Suprapubic skin (tissue), 4 donors: Measurements from ENCODE around the gene PTPN1. TPM values are rescaled to one million over a fixed set of nuclear protein-coding genes. Genes with fewer than 3 reads are reported as not detected.

Source experiments
- DNase-seq, 2 donors: peaks; one replicate each; pipeline ENCODE4 v3.0.0-alpha.2; 2019; ENCODE audit warnings: low spot score in 2 of 2
- H3K27ac ChIP-seq: fragments of 200-600 bp; sonication (generic); one replicate; pipeline ENCODE4 v1.5.1; 2019
- H3K27me3 ChIP-seq: fragments of 200-600 bp; sonication (generic); one replicate; pipeline ENCODE4 v1.5.1; 2019
- H3K36me3 ChIP-seq: fragments of 200-600 bp; sonication (generic); one replicate; pipeline ENCODE4 v1.5.1; 2019
- H3K4me1 ChIP-seq: fragments of 200-600 bp; sonication (generic); one replicate; pipeline ENCODE4 v1.5.1; 2019
- H3K4me3 ChIP-seq: fragments of 200-600 bp; sonication (generic); one replicate; pipeline ENCODE4 v1.5.1; 2019; ENCODE audit warnings: mild to moderate bottlenecking
- H3K9me3 ChIP-seq: fragments of 200-600 bp; sonication (generic); one replicate; pipeline ENCODE4 v1.5.1; 2019
- EP300 ChIP-seq: sonication (generic); formaldehyde crosslinking; IDR thresholded peaks from one replicate; pipeline ENCODE4 v1.6.1; 2017; ENCODE audit warnings: antibody characterized with exemption
- POLR2A ChIP-seq, 2 donors: fragments of 450-650 bp; IDR thresholded peaks; one replicate each; pipeline ENCODE4 v1.6.1; 2017; ENCODE audit warnings: antibody characterized with exemption in 2 of 2, mild to moderate bottlenecking in 2 of 2, moderate library complexity in 2 of 2
- POLR2AphosphoS5 ChIP-seq, 3 donors: sonication (generic); formaldehyde crosslinking; IDR thresholded peaks; one replicate each; pipeline ENCODE4 v1.6.1; 2017; ENCODE audit warnings: antibody characterized with exemption in 3 of 3
- WGBS: methylation state at CpG from one replicate; pipeline ENCODE4 v1.1.5; 2018; 5-methylcytosine and 5-hydroxymethylcytosine counted together
- total RNA-seq, 4 donors: library from RNA; depleted of rRNA; stranded (reverse); fragments of >200 nt; gene quantifications; one replicate each; pipeline ENCODE4 v1.1.0, GENCODE V29; 2016
- TF ChIP-seq, protein P1 (sequence below), 2 donors: fragments of 200-600 bp in 1 of 2; fragments of 450-650 bp in 1 of 2; sonication (generic) in 1 of 2; IDR thresholded peaks; one replicate each; pipeline ENCODE4 v1.5.1; 2016 to 2019; ENCODE audit warnings: antibody characterized with exemption in 2 of 2, mild to moderate bottlenecking in 1 of 2, moderate library complexity in 1 of 2

PTPN1 gene
- total RNA-seq, 4 donors from 2014 or later: 33.4 to 40.9 (median 36.2) TPM

- Histone ChIP-seq H3K27me3 (peaks cover 10% of the 10 kb centered on the region), H3K27ac (no peak overlapping the region), H3K9me3 (no peaks in the 10 kb centered on the region), H3K36me3 (no peaks in the 10 kb centered on the region), H3K4me1 (no peaks in the 10 kb centered on the region), H3K4me3 (no peak overlapping the region)
- TF ChIP-seq POLR2AphosphoS5 (IDR thresholded peaks at IDR 0.05) (no peak), POLR2A (IDR thresholded peaks at IDR 0.05) (no peak), EP300 (no peak)
- TF ChIP-seq, protein P1, sequence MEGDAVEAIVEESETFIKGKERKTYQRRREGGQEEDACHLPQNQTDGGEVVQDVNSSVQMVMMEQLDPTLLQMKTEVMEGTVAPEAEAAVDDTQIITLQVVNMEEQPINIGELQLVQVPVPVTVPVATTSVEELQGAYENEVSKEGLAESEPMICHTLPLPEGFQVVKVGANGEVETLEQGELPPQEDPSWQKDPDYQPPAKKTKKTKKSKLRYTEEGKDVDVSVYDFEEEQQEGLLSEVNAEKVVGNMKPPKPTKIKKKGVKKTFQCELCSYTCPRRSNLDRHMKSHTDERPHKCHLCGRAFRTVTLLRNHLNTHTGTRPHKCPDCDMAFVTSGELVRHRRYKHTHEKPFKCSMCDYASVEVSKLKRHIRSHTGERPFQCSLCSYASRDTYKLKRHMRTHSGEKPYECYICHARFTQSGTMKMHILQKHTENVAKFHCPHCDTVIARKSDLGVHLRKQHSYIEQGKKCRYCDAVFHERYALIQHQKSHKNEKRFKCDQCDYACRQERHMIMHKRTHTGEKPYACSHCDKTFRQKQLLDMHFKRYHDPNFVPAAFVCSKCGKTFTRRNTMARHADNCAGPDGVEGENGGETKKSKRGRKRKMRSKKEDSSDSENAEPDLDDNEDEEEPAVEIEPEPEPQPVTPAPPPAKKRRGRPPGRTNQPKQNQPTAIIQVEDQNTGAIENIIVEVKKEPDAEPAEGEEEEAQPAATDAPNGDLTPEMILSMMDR (IDR thresholded peaks at IDR 0.05): no peak
- DNase-seq: no peak
- 78% methylated on average over 12 of the region's 12 CpGs for WGBS
Measured at GRCh38 chr20:50600281-50600895, 90.2 kb downstream of the PTPN1 start.

GRCh38 chr20:50601511-50602431, 91.6 kb downstream of the PTPN1 start:
- Histone ChIP-seq H3K4me3 (no peak overlapping the region), H3K27me3 (peaks cover 7% of the 10 kb centered on the region), H3K9me3 (no peaks in the 10 kb centered on the region), H3K36me3 (no peaks in the 10 kb centered on the region), H3K4me1 (no peaks in the 10 kb centered on the region), H3K27ac (no peak overlapping the region)
- 72% methylated on average over 8 of the region's 33 CpGs for WGBS
- DNase-seq: no peak
- TF ChIP-seq POLR2A (IDR thresholded peaks at IDR 0.05): no peak
- TF ChIP-seq EP300: no peak

DNA sequence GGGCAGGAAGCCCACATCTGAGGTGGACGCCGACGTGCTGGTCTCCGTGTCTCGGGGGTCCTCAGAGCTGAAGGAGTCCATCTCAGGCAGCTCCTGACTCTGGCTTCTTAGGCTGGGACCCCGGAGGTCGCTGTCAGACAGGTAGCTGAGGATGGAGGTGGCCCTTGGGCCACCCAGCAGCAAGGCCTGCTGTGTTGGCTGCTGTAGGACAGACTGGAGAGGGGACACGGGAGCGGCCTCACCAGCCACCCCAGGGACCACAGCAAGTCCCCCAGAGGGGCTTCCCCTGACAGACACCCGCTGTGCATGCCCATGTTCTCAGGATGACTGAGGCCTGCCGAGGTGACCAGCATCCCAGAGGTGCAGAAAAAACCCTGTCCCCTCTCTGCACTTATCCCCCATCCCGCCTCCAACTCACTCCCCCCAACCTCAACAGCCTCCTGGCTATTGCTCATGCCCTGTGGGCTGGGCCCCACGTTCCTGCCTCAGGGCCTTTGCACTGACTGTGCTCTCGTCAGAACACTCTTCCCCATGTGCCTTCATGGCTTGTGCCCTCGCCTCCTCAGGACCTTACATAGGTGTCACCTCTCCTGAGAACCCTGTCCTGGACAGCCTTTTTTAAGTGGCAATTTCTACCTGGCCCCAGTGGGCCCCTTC, 92.4 kb downstream of the PTPN1 start:
- no peaks in the 10 kb centered on the region for H3K9me3 ChIP-seq
- WGBS: 92% methylated on average over 13 of the region's 15 CpGs
- H3K4me1 ChIP-seq: no peaks in the 10 kb centered on the region
- no peak overlapping the region for H3K27ac ChIP-seq
- TF ChIP-seq POLR2AphosphoS5 (IDR thresholded peaks at IDR 0.05) (no peak), POLR2A (IDR thresholded peaks at IDR 0.05) (no peak), EP300 (no peak)
- TF ChIP-seq, protein P1 (IDR thresholded peaks at IDR 0.05): no peak
- no peak overlapping the region for H3K4me3 ChIP-seq
- H3K36me3 ChIP-seq: no peaks in the 10 kb centered on the region
- H3K27me3 ChIP-seq: peaks cover 3% of the 10 kb centered on the region
- no peak for DNase-seq

DNA sequence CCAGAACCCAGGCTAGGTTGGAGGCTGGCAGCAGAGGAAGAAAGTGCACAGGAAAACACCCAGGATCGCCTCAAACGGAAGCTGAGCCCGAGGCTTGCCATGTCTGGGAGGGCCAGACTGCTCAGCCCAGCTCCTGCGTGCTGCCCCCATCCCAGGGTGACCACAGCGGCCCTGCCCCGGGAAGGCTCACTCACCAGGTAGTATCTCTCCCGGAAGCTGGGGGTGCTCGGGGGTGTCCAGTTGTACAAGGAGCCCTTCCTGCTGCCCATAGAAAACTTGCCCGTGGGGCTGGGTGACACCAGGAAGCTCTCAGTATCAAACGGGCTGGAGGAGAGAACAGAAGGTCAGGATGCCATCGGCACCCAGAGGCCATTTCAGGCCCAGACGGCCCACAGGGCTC, 94.3 kb downstream of the PTPN1 start:
- Histone ChIP-seq H3K4me3 (no peak overlapping the region), H3K27me3 (no peaks in the 10 kb centered on the region), H3K9me3 (no peaks in the 10 kb centered on the region), H3K36me3 (no peaks in the 10 kb centered on the region), H3K27ac (no peak overlapping the region), H3K4me1 (no peaks in the 10 kb centered on the region)
- WGBS: 85% methylated on average over 8 of the region's 12 CpGs
- TF ChIP-seq, protein P1 (IDR thresholded peaks at IDR 0.05): no peak
- no peak for TF ChIP-seq POLR2A (IDR thresholded peaks at IDR 0.05)
- TF ChIP-seq POLR2AphosphoS5 (IDR thresholded peaks at IDR 0.05): no peak
- TF ChIP-seq EP300: no peak
- DNase-seq: no peak

- no peak for TF ChIP-seq POLR2AphosphoS5 (IDR thresholded peaks at IDR 0.05)
- no peak for TF ChIP-seq POLR2A (IDR thresholded peaks at IDR 0.05)
- TF ChIP-seq, protein P1 (IDR thresholded peaks at IDR 0.05): no peak
- no peak for TF ChIP-seq EP300
- 88% methylated on average over 4 of the region's 5 CpGs for WGBS
- no peak overlapping the region for H3K4me3 ChIP-seq
- no peaks in the 10 kb centered on the region for H3K9me3 ChIP-seq
- H3K36me3 ChIP-seq: no peaks in the 10 kb centered on the region
- no peak overlapping the region for H3K27ac ChIP-seq
- no peaks in the 10 kb centered on the region for H3K27me3 ChIP-seq
- no peak for DNase-seq
- H3K4me1 ChIP-seq: no peaks in the 10 kb centered on the region
Measured at GRCh38 chr20:50605136-50605535, 95.0 kb downstream of the PTPN1 start.
